ENCODE measurements around the gene IRAG1.

IRAG1 gene

DNA sequence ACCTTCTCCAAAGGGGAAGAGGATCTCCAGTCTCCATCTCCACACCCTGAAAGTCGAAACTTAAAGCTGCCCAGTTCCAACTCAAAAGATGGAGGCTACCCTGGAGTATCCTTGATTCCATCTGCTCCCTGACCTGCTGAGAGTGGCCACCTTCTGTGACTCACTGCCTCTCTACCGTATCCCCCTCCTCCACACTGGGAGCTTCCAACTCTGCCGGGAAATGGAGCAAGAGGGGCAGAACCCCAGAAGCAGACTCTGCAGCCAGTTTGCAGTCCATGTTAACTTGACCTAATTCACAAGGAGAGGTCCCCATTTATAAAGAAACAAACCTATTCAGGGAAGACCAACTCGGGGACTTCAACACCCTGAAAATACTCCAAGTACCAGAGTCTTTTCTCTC lies 22.0 kb upstream of the IRAG1 start:
- TF ChIP-seq, protein P1, sequence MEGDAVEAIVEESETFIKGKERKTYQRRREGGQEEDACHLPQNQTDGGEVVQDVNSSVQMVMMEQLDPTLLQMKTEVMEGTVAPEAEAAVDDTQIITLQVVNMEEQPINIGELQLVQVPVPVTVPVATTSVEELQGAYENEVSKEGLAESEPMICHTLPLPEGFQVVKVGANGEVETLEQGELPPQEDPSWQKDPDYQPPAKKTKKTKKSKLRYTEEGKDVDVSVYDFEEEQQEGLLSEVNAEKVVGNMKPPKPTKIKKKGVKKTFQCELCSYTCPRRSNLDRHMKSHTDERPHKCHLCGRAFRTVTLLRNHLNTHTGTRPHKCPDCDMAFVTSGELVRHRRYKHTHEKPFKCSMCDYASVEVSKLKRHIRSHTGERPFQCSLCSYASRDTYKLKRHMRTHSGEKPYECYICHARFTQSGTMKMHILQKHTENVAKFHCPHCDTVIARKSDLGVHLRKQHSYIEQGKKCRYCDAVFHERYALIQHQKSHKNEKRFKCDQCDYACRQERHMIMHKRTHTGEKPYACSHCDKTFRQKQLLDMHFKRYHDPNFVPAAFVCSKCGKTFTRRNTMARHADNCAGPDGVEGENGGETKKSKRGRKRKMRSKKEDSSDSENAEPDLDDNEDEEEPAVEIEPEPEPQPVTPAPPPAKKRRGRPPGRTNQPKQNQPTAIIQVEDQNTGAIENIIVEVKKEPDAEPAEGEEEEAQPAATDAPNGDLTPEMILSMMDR (IDR thresholded peaks at IDR 0.05; ENCODE audit: insufficient read depth, low read length, poor library complexity, severe bottlenecking), result no peak
- DNase-seq (ENCODE audit: extremely low read depth, insufficient read length), result no peak
- no peak overlapping the region for H3K4me3 ChIP-seq (replicated peaks; ENCODE audit: low read depth, low read length)
- peaks cover 2% of the 10 kb centered on the region; the same call in 1 of the 2 replicates for H3K27me3 ChIP-seq (replicated peaks; ENCODE audit: control insufficient read depth, insufficient read depth, low read length)
- H3K36me3 ChIP-seq (ENCODE audit: control insufficient read depth, insufficient read depth, low read length), result no peaks in the 10 kb centered on the region

GRCh38 chr11:10709299-10710086 lies 15.9 kb upstream of the IRAG1 start:
- TF ChIP-seq, protein P1 (IDR thresholded peaks at IDR 0.05; ENCODE audit: insufficient read depth, low read length, poor library complexity, severe bottlenecking), result no peak
- DNase-seq (ENCODE audit: extremely low read depth, insufficient read length), result no peak
- no peak overlapping the region for H3K4me3 ChIP-seq (replicated peaks; ENCODE audit: low read depth, low read length)

GRCh38 chr11:10708131-10708530 lies 14.6 kb upstream of the IRAG1 start:
- no peak for DNase-seq (ENCODE audit: extremely low read depth, insufficient read length)
- TF ChIP-seq, protein P1 (IDR thresholded peaks at IDR 0.05; ENCODE audit: insufficient read depth, low read length, poor library complexity, severe bottlenecking), result no peak

More at GRCh38 chr11:10709299-10710086, 15.9 kb upstream of the IRAG1 start:
- H3K27me3 ChIP-seq (replicated peaks; ENCODE audit: control insufficient read depth, insufficient read depth, low read length), result peaks cover 3% of the 10 kb centered on the region
- H3K36me3 ChIP-seq (ENCODE audit: control insufficient read depth, insufficient read depth, low read length), result no peaks in the 10 kb centered on the region

DNA sequence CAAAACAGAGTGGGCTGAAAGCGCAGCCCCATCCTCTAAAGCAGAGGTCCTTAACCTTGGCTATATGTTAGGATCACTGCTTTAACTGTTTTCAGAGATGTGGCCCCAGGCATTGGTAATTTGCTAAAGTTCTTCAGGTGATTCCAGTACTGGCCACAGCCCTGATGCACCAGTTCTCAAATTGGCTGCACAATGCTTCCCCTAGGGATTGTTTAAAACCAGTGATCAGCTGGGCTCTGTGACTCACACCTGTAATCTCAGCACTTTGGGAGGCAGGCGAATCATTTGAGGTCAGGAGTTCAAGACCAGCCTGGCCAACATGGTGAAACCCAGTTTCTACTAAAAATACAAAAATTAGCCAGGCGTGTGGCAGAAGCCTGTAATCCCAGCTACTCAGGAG lies 8.4 kb upstream of the IRAG1 start:
- DNase-seq (ENCODE audit: extremely low read depth, insufficient read length), result no peak
- Histone ChIP-seq H3K4me3 (replicated peaks; ENCODE audit: low read depth, low read length) (no peak overlapping the region), H3K36me3 (ENCODE audit: control insufficient read depth, insufficient read depth, low read length) (no peaks in the 10 kb centered on the region), H3K27me3 (replicated peaks; ENCODE audit: control insufficient read depth, insufficient read depth, low read length) (peaks cover 5% of the 10 kb centered on the region)
- TF ChIP-seq, protein P1 (IDR thresholded peaks at IDR 0.05; ENCODE audit: insufficient read depth, low read length, poor library complexity, severe bottlenecking), result no peak

More at GRCh38 chr11:10708131-10708530, 14.6 kb upstream of the IRAG1 start:
- Histone ChIP-seq H3K4me3 (replicated peaks; ENCODE audit: low read depth, low read length) (no peak overlapping the region), H3K27me3 (replicated peaks; ENCODE audit: control insufficient read depth, insufficient read depth, low read length) (peaks cover 5% of the 10 kb centered on the region), H3K36me3 (ENCODE audit: control insufficient read depth, insufficient read depth, low read length) (no peaks in the 10 kb centered on the region)

DNA sequence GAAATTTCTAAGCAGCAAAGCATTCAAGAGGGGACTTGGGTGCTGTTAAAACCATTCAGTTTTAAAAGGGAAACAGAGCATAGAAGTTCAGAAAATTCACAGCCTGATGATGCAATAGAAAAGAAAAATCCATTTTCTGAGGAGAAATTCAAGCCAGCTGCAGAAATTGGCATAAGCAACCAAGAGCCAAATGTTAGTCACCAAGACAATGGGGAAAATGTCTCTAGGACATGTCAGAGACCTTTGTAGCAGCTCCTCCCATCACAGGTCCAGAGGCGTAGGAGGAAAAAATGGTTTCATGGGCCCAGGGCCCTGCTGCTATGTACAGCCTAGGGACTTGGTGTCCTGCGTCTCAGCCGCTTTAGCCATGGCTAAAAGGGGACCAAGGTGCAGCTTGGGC lies 5.5 kb upstream of the IRAG1 start:
- no peak for DNase-seq (ENCODE audit: extremely low read depth, insufficient read length)
- TF ChIP-seq, protein P1 (IDR thresholded peaks at IDR 0.05; ENCODE audit: insufficient read depth, low read length, poor library complexity, severe bottlenecking), result no peak
- Histone ChIP-seq H3K4me3 (replicated peaks; ENCODE audit: low read depth, low read length) (no peak overlapping the region), H3K27me3 (replicated peaks; ENCODE audit: control insufficient read depth, insufficient read depth, low read length) (0 out of 2 replicates have a peak, but pooled peaks cover 1% of the 10 kb centered on the region), H3K36me3 (ENCODE audit: control insufficient read depth, insufficient read depth, low read length) (no peaks in the 10 kb centered on the region)
